ENCODE results near the gene NSUN6. TPM values are rescaled to one million over a fixed set of nuclear protein-coding genes. Genes with fewer than 3 reads are reported as not detected.
A peak's percentile ranks its signal among the peaks of the same experiment; 100 is the strongest.

Gene NSUN6
- total and polyA plus RNA-seq, 10 of the 15 experiments (the other 5 are each of a cell fraction or from before 2014, with no cell fraction given) = 10.2 to 25.0 (median 15.6) TPM

GRCh38 chr10:18665815-18666558, 14.6 kb upstream of the NSUN6 start:
- no peak for FAIRE-seq
- intact Hi-C loops (cut with micrococcal nuclease; ENCODE audit: unreplicated experiment) (no loop called here), in situ Hi-C loops (cut with MboI) (loop anchor here (25.0 kb wide), 2 partner anchors 1454 to 1854 kb away; partner anchors contain the start of genes RSU1 and TRDMT1)
- 97% methylated on average over 3 of the region's 3 CpGs for WGBS (ENCODE audit: insufficient coverage, insufficient replicate concordance, low lambda C conversion rate, missing lambda C conversion rate)
- Histone ChIP-seq H3K27me3 (replicated peaks in 1 of 2; ENCODE audit: control insufficient read depth in 2 of 2, insufficient read depth in 2 of 2, low read length in 1 of 2) (no peaks in the 10 kb centered on the region), H3K9me3 (replicated peaks; ENCODE audit: control insufficient read depth, insufficient read depth, low read length) (no peaks in the 10 kb centered on the region), H2AFZ (ENCODE audit: control insufficient read depth, low read depth, low read length) (no peak overlapping the region), H3K4me1 (ENCODE audit: control insufficient read depth, insufficient read depth, low read length) (no peaks in the 10 kb centered on the region; the same call in 1 of the 2 replicates), H3K9ac (ENCODE audit: control insufficient read depth, insufficient read depth, low read length) (no peak overlapping the region), H4K20me1 (ENCODE audit: control insufficient read depth, insufficient read depth) (peaks cover 4% of the 10 kb centered on the region), H3K4me3 (peak overlapping the region; percentile 35), H3K36me3 (ENCODE audit: control insufficient read depth in 2 of 2, insufficient read depth in 2 of 2, low read length in 1 of 2) (no peaks in the 10 kb centered on the region; a peak in 2 of 4 replicates), H3K79me2 (ENCODE audit: control insufficient read depth, insufficient read depth, low read length) (peaks cover 62% of the 10 kb centered on the region), H3K4me2 (ENCODE audit: control insufficient read depth, insufficient read depth) (no peak overlapping the region), H3K27ac (ENCODE audit: control insufficient read depth, insufficient read depth) (no peak overlapping the region)
- POLR2A ChIA-PET = no interaction called here
- CTCF ChIA-PET = interaction anchor here (1.1 to 1.8 kb wide), 3 partner anchors 13 to 354 kb away, joined by 3 to 5 read pairs (median 4); no protein-coding TSS in a partner anchor
- no peak for ATAC-seq
- BruUV-seq (replicated peaks) = TSS peak; percentile 0
- RAD21 ChIA-PET (ENCODE audit: unreplicated experiment) = interaction anchor here (1.1 kb wide), 1 partner anchor 11 kb away, joined by 4 read pairs; no protein-coding TSS in a partner anchor
- DNase-seq (ENCODE audit: low read depth, low spot score) = no peak
- SMC1A ChIA-PET (ENCODE audit: uncharacterized antibody, unreplicated experiment) = interaction anchor here (0.6 to 2.9 kb wide), 9 partner anchors 8 to 98 kb away, joined by 3 to 14 read pairs (median 5); no protein-coding TSS in a partner anchor
- no peak for TF ChIP-seq HCFC1 (IDR thresholded peaks at IDR 0.05; ENCODE audit: low read length)
- no peak for TF ChIP-seq IRF5 (IDR thresholded peaks at IDR 0.05; ENCODE audit: borderline replicate concordance)
- no peak for TF ChIP-seq SMAD1 (IDR thresholded peaks at IDR 0.05; ENCODE audit: low read depth, partially characterized antibody)
- no peak for TF ChIP-seq HDGF (IDR thresholded peaks at IDR 0.05)
- no peak for TF ChIP-seq PAX8 (IDR thresholded peaks at IDR 0.05)
- no peak for TF ChIP-seq SIN3A (IDR thresholded peaks at IDR 0.05; ENCODE audit: low read depth, low read length)
- no peak for TF ChIP-seq KLF5 (IDR thresholded peaks at IDR 0.05; ENCODE audit: partially characterized antibody)
- TF ChIP-seq MYC (IDR thresholded peaks at IDR 0.05; ENCODE audit: insufficient read depth, insufficient read length, insufficient replicate concordance, low read length, severe bottlenecking) = no peak
- TF ChIP-seq WRNIP1 (IDR thresholded peaks at IDR 0.05; ENCODE audit: borderline replicate concordance, low read depth, low read length) = no peak
- TF ChIP-seq EED (IDR thresholded peaks at IDR 0.05; ENCODE audit: low read depth) = no peak
- no peak for TF ChIP-seq HSF1 (IDR thresholded peaks at IDR 0.05; ENCODE audit: low read depth, low read length)
- no peak for TF ChIP-seq ZNF622 (IDR thresholded peaks at IDR 0.05)
- no peak for TF ChIP-seq TCF12 (IDR thresholded peaks at IDR 0.05; ENCODE audit: low read depth, low read length)
- TF ChIP-seq E2F4 (IDR thresholded peaks at IDR 0.05; ENCODE audit: low read depth, low read length) = no peak
- no peak for TF ChIP-seq CBFB (IDR thresholded peaks at IDR 0.05; ENCODE audit: low read depth)
- no peak for TF ChIP-seq POLR2AphosphoS2 (IDR thresholded peaks at IDR 0.05; ENCODE audit: low read depth, low read length)
- no peak for TF ChIP-seq PRDM15 (CRISPR knock-in tag; IDR thresholded peaks at IDR 0.05)

All from GM12878 (cell line).